CD4-positive, alpha-beta T cell treated with Interleukin-4 for 1 hour (primary cell): ENCODE measurements around the gene C17orf100.
"Not testable (repeated sequence)": the region's sequence is repeated elsewhere in the genome, so short reads cannot be mapped to it uniquely, and the experiment has no call there.

ENCODE experiments used
- DNase-seq, 2 donors: peaks; one replicate each; pipeline ENCODE4 v3.0.0-alpha.2; 2020 to 2022

The C17orf100 gene

DNA sequence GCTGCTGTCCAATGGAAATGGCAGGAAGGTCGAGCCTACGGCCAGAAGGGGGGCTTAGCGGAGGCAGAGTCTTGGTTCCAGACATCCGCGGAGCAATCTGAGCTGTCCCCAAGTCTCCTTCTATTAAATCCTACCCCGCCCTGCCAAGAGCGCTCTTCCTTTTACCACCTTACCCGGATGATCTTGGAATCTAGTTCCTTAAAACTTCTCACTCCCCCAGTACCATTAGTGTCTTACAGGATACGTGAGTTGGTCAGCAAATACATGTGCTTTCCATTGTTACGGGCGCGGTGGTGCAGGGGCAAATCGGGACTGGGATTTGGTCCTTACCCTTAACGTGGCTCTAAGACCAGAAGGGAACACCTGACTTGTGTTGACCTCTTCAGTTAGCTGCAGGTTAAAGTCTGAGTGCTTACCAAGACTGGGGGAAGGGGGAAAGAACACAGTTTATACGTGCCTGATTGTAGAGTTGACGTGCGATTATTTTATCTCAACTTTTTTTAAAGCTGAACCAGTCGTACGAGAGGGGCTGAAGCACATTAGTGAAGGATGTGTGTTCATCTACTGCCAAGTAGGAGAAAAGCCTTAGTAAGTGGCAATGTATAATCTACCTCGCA, 10.2 kb upstream of the C17orf100 start:
- DNase-seq = no peak

DNA sequence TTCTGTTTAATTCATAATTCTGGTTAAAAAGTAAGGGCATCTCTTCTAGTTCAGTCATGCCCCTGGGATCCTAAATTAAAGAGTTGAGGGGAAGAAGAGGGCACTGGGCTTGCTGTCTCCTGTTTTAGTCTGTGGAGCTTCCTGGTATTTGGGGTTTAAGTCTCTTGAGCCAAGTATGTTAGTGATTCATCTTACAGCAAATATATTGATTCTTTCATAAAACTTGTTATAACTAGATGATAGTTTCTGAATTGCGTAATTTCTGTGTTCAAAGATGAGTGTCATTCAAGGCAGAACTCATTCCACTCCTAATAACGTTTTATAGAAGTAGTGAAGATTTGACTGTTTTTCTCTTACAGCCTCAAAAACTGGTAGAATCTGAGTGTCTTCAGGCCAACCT, 9.0 kb upstream of the C17orf100 start:
- DNase-seq = no peak

DNA sequence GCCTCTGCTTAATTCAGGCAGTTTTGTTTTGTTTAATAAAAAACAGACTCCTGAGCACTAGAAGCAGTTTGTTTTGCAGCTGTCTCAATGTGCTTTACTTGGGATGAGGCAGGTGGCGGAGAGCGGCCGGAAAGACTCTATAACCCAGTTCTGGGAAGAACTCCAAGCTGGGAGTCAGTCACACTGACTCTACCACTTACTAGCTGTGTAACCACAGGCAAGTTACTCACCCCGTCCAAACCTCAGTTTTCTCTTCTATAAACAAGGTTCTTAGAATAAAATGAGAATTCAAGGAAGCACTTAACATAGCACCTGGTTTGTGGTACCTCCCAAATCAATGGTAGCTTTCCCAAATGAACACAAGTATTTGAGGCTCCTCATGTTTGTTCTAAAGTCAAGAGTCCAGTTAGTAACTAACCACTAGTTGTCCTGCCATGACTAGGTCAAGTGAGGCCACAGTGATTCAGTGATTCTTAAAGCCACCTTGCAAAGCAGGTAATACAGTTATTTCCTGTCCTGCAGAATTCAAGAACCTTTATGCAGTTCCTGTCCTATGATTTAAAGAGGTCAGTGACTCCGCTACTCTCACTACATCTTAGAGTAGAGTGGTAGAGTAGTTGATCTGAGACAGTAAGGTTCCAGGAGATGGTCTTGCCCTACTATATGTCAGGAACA, 8.0 kb upstream of the C17orf100 start:
- DNase-seq = no peak

DNA sequence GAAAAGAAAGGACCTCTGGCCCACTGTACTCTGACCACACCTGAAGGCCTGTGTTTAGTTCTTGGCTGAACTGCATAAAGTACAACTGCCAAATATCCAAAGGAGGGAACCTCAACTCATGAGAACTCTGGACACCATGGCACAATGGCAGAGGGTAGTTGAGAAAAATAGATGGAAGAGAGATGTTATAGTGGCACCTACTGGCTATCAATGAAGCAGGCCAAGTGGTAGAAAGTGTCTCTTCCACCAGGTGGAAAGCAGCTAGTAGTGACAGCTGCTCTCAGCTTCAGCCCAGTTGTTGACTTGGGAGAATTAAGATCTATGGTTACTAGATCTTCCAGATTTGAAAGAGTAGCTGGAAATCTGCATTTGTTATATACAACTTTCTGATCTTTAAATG, 3.4 kb upstream of the C17orf100 start:
- no peak for DNase-seq

DNA sequence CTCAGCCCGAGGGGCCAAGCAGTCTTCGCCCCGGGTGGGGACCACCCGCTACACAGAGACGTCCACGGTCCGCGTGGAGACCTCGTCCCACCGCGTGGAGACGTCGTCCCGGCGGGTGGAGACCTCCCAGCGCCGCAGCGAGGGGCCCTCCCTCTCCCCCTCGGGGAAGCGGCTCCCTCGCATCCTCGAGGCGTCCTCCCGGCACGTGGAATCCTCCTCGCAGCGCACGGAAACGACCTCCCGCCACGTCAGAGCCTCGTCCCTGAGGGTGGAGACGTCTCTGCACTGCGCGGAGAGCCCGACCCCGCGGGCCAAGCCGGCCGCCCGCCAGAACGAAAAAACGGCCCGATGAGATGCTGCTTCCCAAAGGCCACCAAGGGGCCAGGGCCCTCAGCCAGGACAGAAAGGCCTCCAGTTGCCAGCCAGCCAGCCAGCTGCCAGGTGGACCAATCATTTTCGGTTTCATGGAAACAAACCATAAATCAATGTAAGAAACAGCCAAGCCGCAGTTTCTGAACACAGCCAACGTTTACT, 424 bp downstream of the C17orf100 start:
- DNase-seq = peak in 1 of 2 donors; percentile 54

DNA sequence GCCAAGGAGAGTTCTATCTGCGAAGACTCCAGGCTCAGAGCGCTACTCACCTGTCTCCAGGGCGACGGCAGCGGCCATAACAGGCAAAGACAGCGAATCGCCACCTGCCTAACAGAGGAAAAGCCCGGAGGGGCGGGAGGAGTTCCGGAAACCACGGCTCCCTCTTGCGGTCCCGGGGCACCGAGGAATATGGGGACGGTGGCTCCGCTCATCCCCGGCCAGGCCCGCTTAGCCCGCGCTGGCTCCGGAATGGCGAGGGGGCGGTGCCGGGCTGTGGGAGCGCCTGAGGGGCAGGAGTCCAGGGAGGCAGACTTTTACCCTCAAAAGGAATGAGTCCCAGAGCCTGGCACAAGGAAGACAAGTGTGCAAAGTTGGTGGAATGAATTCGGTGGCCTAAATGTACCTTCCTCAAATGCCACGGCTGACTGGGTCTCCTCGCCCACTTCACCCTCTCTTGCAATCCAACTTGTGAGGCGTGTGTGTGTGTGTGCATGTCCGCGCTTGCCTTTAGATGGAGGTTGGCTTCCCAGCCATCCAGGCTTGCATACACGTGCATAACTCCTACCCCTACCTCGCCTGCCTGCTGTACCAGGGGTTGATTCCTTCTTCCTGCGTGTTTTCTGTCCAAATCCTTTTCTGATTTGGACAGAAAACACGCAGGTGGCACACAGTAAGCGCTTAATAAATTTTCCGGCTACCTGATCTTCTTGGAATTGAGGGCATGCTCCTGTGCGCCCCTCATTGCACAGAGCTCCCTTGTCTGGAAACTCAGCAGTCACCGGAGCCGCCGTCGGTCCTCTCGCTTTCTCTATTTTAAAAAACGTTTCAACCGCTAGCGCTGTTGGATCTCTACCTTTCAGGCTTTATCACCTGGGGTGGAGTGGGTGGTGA, 3.5 kb downstream of the C17orf100 start:
- DNase-seq = no peak

DNA sequence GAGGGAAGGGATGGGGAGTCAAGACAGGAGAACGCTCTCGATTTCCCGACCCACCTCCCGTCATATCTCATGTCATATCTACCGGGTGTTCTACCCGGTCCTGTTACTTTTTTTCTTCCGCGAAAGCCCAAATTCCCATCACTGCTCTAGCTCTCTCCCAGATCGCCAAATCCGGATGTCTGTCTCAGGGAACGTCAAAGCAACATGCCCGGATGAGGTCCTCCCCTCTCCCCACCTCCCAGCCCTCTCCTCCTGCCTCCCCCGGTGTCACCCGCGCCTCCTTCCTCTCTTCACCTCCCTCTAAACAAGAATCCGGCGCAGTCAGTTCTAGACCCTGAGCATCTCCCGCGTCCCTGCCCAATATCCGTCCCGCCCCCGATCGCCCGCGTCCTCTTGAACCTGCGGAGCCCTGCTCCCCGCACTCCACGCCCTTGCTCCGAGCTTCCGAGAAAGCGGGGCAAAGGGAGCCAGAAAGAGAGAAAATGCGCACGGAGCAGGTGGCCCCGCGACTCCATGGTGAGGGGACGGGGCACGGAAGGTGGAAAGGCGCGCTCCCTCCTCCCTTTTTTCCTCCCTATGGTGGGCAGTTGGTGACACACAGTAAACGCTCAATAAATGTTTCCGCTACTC, 4.3 kb downstream of the C17orf100 start:
- not testable (repeated sequence) for DNase-seq

DNA sequence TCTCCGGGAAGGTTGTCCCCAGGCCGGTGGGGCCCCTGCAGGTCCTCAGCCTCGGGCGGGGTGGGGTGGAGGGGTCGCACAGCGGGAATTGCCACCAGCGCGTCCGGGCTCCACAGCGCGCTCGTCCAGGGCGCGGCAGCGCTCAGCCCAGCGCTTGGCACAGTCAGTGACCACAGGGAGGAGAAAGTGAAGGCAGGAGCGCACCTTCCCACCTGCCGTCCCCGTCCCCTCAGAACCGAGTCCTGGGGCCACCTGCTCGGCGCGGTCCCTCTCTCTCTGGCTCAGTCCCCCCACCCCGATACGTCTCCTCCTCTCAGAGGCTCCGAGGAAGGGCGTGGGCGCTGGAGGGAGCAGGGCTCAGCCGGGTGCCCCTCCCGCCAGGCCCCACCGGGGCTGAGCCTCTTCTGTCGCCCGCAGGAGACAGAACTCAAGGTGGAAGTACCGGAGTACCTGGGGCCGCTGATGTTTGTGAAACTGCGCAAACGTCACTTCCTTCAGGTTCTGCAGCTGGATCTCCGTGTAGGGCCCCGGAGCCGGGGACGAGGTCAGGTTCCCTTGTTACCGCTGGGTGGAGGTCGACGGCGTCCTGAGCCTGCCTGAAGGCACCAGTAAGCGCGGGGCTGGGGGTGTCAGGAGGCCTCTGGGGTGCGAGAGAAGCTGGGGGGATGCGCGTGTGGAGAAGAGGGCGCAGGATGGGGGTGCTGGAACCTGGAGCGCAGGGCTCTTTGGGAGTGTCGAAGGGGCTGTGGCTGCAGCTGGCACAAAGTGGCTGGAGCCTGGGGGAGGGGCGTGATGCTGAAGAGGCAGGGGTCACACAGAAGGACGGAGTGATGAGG, 5.5 kb downstream of the C17orf100 start:
- DNase-seq = peak; percentile 64 to 80

DNA sequence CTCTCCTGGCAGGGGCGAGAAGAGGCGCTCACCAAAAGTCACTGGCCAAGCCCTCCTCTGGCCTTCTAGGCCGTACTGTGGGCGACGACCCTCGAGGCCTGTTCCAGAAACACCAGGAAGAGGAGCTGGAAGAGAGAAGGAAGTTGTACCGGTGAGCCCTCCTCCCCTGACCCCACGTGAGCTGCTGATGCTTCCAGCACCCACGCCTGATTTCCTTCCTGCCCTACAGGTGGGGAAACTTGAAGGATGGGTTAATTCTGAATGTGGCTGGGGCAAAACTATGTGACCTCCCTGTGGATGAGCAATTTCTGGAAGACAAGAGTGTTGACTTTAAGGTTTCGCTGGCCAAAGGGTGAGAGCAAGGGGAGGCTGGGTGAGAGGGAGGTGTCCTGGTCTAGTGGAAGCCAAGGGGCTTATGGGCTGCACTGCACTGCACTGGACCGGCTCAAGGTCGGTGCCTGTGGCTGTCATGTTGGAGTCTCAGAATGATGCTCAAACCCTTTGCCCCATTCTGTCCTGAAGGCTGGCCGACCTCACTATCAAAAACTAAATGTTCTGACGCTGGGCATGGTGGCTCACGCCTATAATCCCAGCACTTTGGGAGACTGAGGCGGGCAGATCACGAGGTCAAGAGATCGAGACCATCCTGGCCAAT, 6.2 kb downstream of the C17orf100 start:
- no peak for DNase-seq

DNA sequence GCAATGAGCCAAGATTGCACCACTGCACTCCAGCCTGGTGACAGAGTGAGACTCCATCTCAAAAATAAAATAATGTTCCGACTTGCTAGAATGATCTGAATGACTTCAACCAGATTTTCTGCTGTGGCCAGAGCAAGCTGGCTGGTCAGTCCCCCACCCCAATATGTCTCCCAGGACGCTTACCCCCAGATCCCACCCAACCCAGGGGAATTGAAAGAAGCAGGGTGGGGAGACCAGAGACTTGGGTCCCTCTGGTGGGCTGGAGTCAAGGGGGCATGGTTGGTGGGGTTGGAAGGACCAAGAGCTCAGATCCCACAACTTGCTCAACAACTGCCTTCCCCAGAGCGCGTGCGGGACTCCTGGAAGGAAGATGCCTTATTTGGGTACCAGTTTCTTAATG, 6.8 kb downstream of the C17orf100 start:
- not testable (repeated sequence) for DNase-seq

DNA sequence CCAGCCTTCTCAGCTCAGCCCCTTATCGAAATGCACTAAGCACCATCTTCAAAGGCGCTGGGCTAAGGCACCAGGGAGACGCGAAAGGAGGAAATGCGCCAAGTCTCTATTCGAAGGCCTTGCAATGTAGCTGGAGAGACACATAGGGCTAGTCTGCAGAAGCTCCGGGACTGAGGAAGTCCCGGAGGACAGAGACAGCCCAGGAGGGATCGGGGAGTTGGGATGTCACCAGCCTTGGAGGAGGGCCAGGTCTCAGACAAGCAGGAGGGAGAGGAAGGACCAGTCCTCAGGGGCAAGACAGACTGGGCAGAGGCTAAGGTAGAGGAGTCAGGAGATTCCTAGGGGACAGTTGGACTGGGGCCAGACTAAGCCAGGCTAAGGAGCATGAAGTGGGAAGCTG, 8.5 kb downstream of the C17orf100 start:
- no peak for DNase-seq

DNA sequence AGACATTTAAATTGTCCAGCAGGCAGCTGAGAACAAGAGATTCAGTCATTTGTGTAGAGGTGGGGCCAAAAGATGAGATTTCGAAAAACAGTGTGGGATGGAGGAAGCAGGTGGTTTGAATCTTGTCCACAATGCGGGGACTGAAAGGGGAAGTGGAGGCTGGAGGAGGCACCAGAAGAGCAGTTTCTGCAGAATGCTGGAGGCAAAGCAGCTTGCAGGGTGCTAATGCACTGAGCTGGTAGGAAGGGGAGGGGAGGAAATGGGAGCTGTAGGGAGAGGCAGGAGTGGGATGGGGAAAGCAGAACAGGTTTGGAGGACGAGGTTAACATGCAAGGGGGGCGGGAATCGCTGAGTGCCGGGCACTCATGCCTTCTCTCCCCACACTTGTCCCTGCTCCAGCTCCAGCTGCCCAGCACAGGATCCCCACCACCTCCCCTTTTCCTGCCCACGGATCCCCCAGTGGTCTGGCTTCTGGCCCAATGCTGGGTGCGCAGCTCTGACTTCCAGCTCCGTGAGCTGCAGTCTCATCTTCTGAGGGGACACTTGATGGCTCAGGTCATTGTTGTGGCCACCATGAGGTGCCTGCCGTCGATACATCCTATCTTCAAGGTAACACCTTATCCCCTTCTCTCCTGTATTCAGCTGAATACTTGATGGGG, 9.4 kb downstream of the C17orf100 start:
- DNase-seq = peak in 1 of 2 donors; percentile 55

DNA sequence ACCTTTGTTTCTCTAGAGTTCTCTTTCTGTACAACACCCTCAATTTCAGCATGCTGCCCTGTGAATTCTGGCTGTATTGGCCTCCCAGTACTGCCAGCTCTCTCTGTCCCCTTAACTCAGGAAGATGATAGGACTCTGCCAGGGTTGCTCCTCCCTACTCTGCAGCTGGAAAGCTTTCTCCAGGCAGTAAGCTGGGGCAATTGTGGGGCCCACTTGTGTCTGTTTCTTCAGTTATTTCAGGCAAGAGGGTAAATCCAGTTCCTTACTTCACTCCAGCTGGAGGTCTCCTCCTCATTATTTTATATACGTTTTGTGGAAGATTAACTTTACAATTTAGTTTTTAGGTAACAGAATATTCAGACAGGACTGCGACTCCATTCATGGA, 9.9 kb downstream of the C17orf100 start:
- DNase-seq = no peak

DNA sequence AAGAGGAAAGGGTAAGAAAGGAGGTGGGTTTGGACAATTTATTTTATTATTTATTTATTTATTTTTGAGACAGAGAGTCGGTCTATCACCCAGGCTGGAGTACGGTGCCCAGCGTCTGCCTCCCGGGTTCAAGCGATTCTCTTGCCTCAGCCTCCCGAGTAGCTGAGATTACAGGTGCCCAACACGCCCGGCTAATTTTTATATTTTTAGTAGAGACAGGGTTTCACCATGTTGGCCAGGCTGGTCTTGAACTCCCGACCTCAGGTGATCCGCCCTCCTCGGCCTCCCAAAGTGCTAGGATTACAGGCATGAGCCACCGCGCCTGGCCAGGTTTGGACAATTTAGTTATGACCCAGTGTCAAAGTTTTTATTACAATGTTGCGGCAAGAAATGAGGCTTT, 11.6 kb downstream of the C17orf100 start:
- not testable (repeated sequence) for DNase-seq

DNA sequence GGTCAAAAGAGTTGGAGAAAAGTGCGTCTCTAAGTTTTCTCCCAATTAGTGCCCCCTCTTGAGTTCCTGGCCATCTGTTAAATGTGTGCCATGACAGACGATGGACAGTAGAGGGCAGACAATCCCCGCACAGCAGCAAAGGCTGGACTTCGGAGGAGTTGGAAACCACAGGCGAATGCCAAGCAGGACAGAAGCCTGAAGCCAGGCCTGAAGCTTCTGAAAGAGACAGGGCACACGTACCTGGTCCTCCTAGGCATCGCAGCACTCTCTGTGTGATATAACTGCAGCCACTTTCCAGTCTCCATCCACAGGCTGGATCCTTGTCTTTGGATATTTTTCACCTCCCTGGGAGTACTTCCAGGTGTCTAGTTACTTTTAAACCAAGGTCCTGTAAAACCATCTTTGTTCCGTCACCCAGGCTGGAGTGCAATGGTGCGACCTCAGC, 14.5 kb downstream of the C17orf100 start:
- DNase-seq = peak; percentile 56 to 59

DNA sequence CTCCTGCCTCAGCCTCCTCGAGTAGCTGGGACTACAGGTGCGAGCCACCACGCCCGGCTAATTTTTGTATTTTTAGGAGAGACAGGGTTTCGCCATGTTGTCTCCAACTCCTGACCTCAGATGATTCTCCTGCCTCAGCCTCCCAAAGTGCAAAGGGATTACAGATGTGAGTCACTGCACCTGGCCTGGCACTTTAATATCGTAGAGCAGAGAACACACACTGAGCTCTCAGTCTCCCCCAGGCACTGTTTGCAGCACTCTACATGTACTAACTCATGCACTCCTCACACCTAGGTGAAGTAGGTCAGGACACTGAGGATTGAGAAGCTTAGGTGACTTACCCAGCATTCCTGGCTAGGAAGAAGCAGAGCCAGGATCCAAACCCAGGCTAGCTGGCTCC, 15.0 kb downstream of the C17orf100 start:
- no peak for DNase-seq

DNA sequence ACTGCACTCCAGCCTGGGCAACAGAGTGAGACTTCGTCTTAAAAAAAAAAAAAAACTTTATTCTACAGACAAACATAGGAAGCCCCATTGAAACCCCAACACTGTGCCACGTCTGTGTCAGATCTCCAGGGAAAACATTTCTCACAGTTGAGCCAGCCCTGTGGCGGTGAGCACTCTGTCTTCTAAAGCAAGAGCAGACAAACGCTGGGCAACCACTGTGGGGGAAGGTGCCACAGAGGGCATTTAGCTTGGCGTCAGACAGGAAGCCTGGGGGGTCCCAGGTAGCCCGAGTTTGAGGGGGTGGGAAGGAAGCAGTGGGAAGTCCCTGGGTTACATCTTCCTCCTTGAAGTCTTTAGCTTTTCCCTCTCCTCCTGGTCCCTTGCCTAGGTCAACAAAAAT, 16.0 kb downstream of the C17orf100 start:
- no peak for DNase-seq

DNA sequence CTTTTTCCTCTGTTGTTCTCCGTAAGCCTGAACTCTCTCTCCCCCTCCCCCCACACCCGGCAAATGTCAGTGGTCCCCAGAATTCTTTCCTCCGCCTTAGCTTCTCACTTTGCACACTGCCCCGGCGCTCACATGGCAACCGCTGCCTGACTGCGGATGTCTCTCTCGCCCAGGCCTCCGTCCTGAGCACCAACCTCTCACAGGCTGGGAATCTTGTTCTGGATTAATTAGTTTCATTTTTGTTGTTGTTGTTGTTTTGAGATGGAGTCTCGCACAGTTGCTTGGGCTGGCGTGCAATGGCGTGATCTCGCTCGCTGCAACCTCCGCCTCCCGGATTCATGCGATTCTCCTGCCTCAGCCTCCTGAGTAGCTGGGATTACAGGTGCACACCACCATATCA, 16.7 kb downstream of the C17orf100 start:
- no peak for DNase-seq

DNA sequence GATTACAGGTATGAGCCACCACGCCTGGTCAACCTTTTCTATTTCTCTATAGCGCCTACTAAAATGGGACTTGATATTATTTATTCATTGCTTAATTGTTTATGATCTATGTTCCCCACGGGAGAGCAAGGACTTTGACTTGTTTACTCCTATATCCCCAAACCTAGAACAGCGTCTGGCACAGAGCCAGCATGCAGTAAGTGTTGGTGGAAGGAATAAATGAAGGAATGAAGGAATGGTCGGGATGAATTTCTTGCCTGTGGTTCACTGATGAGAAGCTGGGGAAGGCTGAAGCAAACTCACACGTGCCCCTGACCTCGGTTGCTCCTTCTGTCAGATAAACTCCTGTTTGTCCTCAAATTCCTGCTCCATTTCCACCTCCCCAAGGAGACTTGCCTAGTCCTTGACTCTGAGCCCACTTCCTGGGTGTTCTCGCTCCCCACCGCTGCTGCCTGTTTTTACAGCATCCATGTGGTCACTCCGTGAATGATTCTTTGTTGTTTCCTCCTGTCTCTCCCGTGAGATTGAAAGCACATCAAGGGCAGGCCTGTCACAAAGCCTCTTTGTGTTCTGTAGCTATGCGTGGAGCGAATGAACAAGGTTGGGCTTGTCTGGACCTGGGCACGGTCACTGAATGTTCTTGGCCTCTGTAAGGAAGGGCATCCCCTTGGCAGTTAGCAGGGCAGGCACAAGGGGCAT, 17.3 kb downstream of the C17orf100 start:
- no peak for DNase-seq

DNA sequence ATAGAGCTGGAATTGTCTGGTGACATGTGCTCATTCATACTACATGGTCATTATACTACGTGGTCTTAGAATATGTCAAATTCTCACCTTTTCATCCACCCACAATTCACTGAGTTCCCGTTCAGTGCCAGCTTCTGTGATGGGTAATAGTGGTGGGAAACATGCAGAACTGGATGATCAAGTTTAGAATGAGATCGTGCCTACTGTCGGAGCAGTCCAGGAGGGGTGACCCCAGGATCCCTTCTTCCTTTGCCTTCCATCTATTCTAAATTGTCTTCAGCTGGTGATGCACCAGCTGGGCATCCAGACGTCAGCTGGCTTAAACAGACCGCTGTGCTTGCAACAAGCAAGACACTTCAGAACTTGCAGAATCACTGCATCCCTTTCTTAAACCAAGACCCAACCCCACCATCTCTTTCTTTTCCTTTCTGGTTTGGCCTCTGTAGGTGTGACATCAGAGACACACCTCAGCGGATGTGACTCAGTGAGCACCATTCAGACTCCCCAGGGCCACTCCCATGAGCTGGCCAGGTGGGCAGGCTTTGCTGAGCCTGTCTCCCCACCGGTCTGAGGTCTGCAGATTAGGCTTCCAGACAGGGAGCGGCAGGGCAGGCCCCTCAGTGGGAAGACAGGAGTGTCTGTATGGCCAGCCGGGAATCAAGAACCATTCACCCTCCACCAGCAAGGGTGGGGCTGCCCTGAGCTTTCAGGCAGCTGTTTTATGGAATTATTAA, 18.1 kb downstream of the C17orf100 start:
- no peak for DNase-seq
